ENCODE data around the gene KIAA1755.

DNA sequence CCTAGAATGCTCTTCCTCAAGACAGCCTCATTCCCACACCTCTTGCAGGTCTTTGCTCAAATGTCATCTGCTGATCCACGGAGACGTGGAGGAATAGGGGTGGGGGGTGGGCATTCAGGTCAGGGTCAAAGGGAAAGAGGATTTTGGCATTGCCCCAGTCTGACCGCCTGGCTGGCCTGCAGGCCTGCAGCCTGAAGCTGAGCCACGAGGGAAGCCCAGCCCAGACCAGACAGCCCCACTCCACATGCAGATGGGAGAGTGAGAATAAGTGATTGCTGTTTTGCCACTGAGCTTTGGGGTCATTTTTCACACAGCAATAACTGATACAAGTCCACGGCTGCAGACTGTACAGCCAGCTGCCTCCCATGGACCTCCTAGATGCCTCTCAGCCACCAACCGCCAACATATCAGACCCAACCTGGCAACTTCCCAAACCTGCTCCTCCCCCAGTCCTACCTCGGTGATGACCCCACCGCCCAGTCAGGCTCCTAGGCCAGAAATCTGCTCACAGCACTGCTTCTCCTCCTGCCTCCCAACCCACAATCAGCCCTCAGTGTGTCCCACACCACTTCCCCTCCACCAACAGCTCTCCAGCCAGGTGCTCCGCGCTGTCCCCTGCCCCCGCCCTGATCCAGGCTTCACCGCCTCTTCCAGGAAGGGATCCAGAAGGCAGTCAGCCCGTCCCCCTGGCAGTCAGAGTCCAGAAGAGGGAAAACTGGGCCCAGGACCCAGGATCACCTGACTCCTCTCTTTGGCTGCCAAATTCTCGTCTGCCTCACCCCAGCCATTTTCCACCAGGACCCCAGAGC, 14.0 kb downstream of the KIAA1755 start:
- TF ChIP-seq, protein P1, sequence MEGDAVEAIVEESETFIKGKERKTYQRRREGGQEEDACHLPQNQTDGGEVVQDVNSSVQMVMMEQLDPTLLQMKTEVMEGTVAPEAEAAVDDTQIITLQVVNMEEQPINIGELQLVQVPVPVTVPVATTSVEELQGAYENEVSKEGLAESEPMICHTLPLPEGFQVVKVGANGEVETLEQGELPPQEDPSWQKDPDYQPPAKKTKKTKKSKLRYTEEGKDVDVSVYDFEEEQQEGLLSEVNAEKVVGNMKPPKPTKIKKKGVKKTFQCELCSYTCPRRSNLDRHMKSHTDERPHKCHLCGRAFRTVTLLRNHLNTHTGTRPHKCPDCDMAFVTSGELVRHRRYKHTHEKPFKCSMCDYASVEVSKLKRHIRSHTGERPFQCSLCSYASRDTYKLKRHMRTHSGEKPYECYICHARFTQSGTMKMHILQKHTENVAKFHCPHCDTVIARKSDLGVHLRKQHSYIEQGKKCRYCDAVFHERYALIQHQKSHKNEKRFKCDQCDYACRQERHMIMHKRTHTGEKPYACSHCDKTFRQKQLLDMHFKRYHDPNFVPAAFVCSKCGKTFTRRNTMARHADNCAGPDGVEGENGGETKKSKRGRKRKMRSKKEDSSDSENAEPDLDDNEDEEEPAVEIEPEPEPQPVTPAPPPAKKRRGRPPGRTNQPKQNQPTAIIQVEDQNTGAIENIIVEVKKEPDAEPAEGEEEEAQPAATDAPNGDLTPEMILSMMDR (IDR thresholded peaks at IDR 0.05) = no peak
- no peak for TF ChIP-seq ZFX (IDR thresholded peaks at IDR 0.05; ENCODE audit: borderline replicate concordance)
